Transverse colon (tissue), 4 donors: ENCODE data around the gene CDK7. TPM values are rescaled to one million over a fixed set of nuclear protein-coding genes. Genes with fewer than 3 reads are reported as not detected.

ENCODE experiments used
- DNase-seq: peaks from one replicate; pipeline ENCODE4 v3.0.0-alpha.2; 2019
- H3K27ac ChIP-seq, 4 donors: fragments of 200-600 bp; sonication (generic); 2 replicates each; pipeline ENCODE4 v1.5.1; 2016 to 2018; ENCODE audit warnings: inconsistent platforms in 4 of 4
- H3K27me3 ChIP-seq: fragments of 200-600 bp; sonication (generic); 2 replicates; pipeline ENCODE4 v1.5.1; 2017; ENCODE audit warnings: inconsistent platforms
- H3K36me3 ChIP-seq, 4 donors: fragments of 200-600 bp; sonication (generic); 2 replicates each; pipeline ENCODE4 v1.5.1; 2017 to 2019; ENCODE audit warnings: inconsistent platforms in 4 of 4
- H3K4me1 ChIP-seq, 4 donors: fragments of 200-600 bp; sonication (generic); 2 replicates each; pipeline ENCODE4 v1.5.1; 2017 to 2020; ENCODE audit warnings: inconsistent platforms in 4 of 4
- H3K4me3 ChIP-seq, 4 donors: fragments of 200-600 bp; sonication (generic); 1 replicate in 1 of 4; 2 replicates in 3 of 4; pipeline versions ENCODE4 v1.5.1 to v1.6.1; 2017 to 2019; ENCODE audit warnings: inconsistent platforms in 4 of 4
- H3K9me3 ChIP-seq, 2 donors: fragments of 200-600 bp; sonication (generic); 2 replicates each; pipeline ENCODE4 v1.5.1; 2017 to 2019; ENCODE audit warnings: inconsistent platforms in 2 of 2
- EP300 ChIP-seq: sonication (generic); formaldehyde crosslinking; IDR thresholded peaks from one replicate; pipeline ENCODE4 v1.6.1; 2017; ENCODE audit warnings: antibody characterized with exemption, low read depth
- POLR2A ChIP-seq: fragments of 450-650 bp; IDR thresholded peaks from one replicate; pipeline ENCODE4 v1.6.1; 2016; ENCODE audit warnings: antibody characterized with exemption, mild to moderate bottlenecking, moderate library complexity
- POLR2AphosphoS5 ChIP-seq, 3 donors: sonication (generic); formaldehyde crosslinking; IDR thresholded peaks; one replicate each; pipeline ENCODE4 v1.6.1; 2016; ENCODE audit warnings: antibody characterized with exemption in 3 of 3
- WGBS, 2 donors: methylation state at CpG; one replicate each; pipeline ENCODE4 v1.1.5; 2018; ENCODE audit warnings: low coverage in 1 of 2; 5-methylcytosine and 5-hydroxymethylcytosine counted together
- in situ Hi-C, 4 donors: fragments of 200-750 bp; cut with MboI; loops; one replicate each; pipeline versions ENCODE4 v1.15.0 to v1.15.1; 2017; ENCODE audit warnings: low sequenced_read_pairs in 3 of 4, low pct_ligation_motif_present in 1 of 4, low pct_unique_long_range_greater_than_20kb in 1 of 4
- intact Hi-C: fragments of 100-400 bp; cut with DNase I; formaldehyde crosslinking; loops from one replicate; pipeline ENCODE4 v1.15.1; 2023; ENCODE audit warnings: low total_unique reads
- total RNA-seq, 4 donors: library from RNA; depleted of rRNA; stranded (reverse); fragments of >200 nt; gene quantifications; one replicate each; pipeline ENCODE4 v1.1.0, GENCODE V29; 2016
- TF ChIP-seq, protein P1 (sequence below), 5 experiments: fragments of 200-600 bp in 3 of 5; fragments of 450-650 bp in 2 of 5; sonication (generic) in 3 of 5; IDR thresholded peaks; 1 replicate in 2 of 5; 2 replicates in 3 of 5; pipeline ENCODE4 v1.5.1; 2016 to 2017; ENCODE audit warnings: antibody characterized with exemption in 5 of 5, inconsistent platforms in 3 of 5, mild to moderate bottlenecking in 2 of 5, moderate library complexity in 1 of 5

CDK7 gene
- total RNA-seq, 4 donors from 2014 or later, result 10.8 to 61.7 (median 21.4) TPM

DNA sequence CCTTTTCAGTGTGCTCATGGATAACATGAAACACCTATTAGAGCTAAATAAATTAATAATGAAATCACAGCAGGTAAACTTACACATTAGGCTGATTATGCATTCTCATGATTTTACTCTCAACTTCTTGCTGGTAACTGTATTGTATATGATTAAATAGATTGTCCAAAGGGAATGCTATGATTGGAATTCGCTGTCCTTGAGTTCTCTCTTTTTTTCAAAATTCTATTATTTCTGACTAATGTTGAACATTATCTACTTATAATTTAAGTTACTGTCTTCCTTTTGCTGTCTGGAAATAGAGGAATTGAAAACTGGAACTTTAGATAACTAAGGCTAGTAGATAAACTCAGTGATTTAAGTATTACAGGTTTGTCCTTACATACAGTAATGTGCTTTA lies 32.2 kb upstream of the CDK7 start:
- H3K9me3 ChIP-seq, result no peaks in the 10 kb centered on the region
- DNase-seq, result no peak
- H3K27ac ChIP-seq, result no peak overlapping the region
- TF ChIP-seq POLR2AphosphoS5 (IDR thresholded peaks at IDR 0.05), result no peak
- TF ChIP-seq, protein P1, sequence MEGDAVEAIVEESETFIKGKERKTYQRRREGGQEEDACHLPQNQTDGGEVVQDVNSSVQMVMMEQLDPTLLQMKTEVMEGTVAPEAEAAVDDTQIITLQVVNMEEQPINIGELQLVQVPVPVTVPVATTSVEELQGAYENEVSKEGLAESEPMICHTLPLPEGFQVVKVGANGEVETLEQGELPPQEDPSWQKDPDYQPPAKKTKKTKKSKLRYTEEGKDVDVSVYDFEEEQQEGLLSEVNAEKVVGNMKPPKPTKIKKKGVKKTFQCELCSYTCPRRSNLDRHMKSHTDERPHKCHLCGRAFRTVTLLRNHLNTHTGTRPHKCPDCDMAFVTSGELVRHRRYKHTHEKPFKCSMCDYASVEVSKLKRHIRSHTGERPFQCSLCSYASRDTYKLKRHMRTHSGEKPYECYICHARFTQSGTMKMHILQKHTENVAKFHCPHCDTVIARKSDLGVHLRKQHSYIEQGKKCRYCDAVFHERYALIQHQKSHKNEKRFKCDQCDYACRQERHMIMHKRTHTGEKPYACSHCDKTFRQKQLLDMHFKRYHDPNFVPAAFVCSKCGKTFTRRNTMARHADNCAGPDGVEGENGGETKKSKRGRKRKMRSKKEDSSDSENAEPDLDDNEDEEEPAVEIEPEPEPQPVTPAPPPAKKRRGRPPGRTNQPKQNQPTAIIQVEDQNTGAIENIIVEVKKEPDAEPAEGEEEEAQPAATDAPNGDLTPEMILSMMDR (IDR thresholded peaks at IDR 0.05), result no peak
- TF ChIP-seq EP300, result no peak
- TF ChIP-seq POLR2A, result no peak
- no peaks in the 10 kb centered on the region for H3K4me1 ChIP-seq
- H3K27me3 ChIP-seq, result no peaks in the 10 kb centered on the region
- no peak overlapping the region for H3K4me3 ChIP-seq
- no peaks in the 10 kb centered on the region for H3K36me3 ChIP-seq
- 91 to 94% methylated on average over 1 of the region's 1 CpG for WGBS, 2 donors
- intact Hi-C loops (no loop called here), in situ Hi-C loops (no loop called here)

DNA sequence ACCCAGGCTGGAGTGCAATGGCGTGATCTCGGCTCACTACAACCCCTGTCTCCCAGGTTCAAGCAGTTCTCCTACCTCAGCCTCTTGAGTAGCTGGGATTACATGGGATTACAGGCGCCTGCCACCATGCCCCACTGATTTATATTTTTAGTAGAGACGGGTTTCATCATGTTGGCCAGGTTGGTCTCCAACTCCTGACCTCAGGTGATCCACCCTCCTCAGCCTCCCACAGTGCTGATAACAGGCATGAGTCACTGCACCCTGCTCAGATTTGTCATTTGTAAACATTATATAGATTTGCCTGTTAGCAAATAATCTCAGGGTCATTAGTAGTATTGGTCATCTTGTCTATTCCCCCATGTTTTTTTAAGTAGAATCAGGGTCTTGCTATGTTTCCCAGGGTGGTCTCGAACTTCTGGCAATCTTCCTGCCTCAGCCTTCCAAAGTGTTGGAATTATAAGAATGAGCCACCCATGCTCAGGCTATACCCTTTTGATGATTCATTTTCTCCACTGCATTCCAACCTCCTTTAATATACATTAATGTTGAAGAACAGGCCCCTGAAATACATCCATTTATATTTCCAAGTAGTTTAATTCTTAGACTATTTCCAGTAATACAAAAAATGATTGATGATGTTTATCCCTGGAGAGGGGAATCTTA lies 28.0 kb upstream of the CDK7 start:
- Histone ChIP-seq H3K36me3 (no peaks in the 10 kb centered on the region), H3K27ac (no peak overlapping the region), H3K27me3 (no peaks in the 10 kb centered on the region), H3K4me1 (no peaks in the 10 kb centered on the region), H3K9me3 (no peaks in the 10 kb centered on the region), H3K4me3 (no peak overlapping the region)
- TF ChIP-seq, protein P1 (IDR thresholded peaks at IDR 0.05), result no peak
- TF ChIP-seq POLR2AphosphoS5 (IDR thresholded peaks at IDR 0.05), result no peak
- no peak for TF ChIP-seq POLR2A
- no peak for TF ChIP-seq EP300
- intact Hi-C loops, result no loop called here
- 86 to 92% methylated on average over 1 to 5 of the region's 5 CpGs for WGBS, 2 donors
- DNase-seq, result no peak
- in situ Hi-C loops, result no loop called here

DNA sequence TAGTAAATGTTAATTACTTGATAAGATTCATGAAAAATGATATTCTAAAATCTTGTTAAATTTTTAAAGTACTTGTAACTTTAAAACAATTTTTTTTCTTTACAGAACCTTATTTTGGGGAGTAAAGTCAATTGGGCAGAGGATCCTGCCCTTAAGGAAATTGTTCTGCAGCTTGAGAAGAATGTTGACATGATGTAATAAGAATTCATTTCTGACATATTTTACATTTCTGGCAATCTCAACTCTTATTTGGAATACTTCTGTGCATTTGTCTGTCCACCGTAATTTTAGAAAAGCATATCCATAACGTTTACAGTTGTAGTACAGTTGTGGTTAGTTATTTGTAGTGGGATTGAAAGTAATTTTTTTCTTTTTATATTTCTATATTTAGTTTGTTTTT lies 25.1 kb upstream of the CDK7 start:
- TF ChIP-seq POLR2AphosphoS5 (IDR thresholded peaks at IDR 0.05) (no peak), POLR2A (no peak), EP300 (no peak)
- TF ChIP-seq, protein P1 (IDR thresholded peaks at IDR 0.05), result no peak
- in situ Hi-C loops, result no loop called here

DNA sequence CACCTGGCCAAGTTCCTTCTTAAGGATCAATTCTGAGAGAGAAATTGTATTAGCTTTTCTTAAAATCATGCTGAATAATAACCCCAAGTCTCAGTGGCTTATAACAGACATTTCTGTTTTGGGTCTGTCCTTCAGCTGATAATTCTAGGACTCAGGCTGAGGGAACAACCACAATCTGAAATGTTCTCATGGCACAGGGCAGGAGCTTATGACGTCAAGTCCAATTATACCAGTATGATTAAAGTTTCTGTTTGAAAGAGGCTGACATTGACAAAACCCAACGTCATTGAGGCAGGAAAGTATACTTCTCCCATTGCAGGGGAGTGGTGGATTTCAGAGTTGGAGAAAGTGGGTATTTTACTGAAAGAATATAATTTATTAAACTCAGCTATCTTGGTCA lies 23.5 kb upstream of the CDK7 start:
- in situ Hi-C loops (no loop called here), intact Hi-C loops (no loop called here)
- TF ChIP-seq POLR2AphosphoS5 (IDR thresholded peaks at IDR 0.05), result no peak
- TF ChIP-seq POLR2A, result no peak
- TF ChIP-seq EP300, result no peak
- no peaks in the 10 kb centered on the region for H3K9me3 ChIP-seq
- H3K27ac ChIP-seq, result no peak overlapping the region
- H3K4me3 ChIP-seq, result no peak overlapping the region
- DNase-seq, result no peak
- no peaks in the 10 kb centered on the region for H3K36me3 ChIP-seq
- WGBS, 2 donors, result 83 to 88% methylated on average over 2 of the region's 2 CpGs
- H3K27me3 ChIP-seq, result no peaks in the 10 kb centered on the region
- no peaks in the 10 kb centered on the region for H3K4me1 ChIP-seq

More for the DNA sequence above, 25.1 kb upstream of the CDK7 start:
- no peak overlapping the region for H3K4me3 ChIP-seq
- DNase-seq, result no peak
- WGBS, 2 donors, result 82 to 94% methylated on average over 2 of the region's 2 CpGs
- intact Hi-C loops, result no loop called here
- no peak overlapping the region for H3K27ac ChIP-seq
- H3K36me3 ChIP-seq, result no peaks in the 10 kb centered on the region
- no peaks in the 10 kb centered on the region for H3K4me1 ChIP-seq
- H3K9me3 ChIP-seq, result no peaks in the 10 kb centered on the region
- H3K27me3 ChIP-seq, result no peaks in the 10 kb centered on the region

DNA sequence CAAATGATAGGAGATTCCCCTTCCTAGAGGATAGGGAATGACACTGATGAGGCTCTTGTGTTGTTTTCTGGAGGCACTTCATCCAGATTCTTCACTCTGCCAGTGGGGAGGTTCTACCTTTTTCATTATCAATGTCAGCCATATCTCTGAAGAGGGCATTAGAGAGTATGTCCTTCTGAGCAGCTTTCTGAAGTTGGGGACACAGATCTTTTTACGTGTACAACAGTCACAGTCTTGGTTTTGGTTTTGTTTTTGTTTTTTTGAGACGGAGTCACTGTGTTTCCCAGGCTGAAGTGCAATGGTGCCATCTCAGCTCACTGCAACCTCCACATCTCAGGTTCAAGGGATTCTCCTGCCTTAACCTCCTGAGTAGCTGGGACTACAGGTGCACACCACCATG lies 22.7 kb upstream of the CDK7 start:
- Histone ChIP-seq H3K4me1 (peaks cover 0 to 2% (median 0%) of the 10 kb centered on the region in 4 donors), H3K27ac (no peak overlapping the region), H3K27me3 (no peaks in the 10 kb centered on the region), H3K36me3 (no peaks in the 10 kb centered on the region), H3K4me3 (no peak overlapping the region), H3K9me3 (no peaks in the 10 kb centered on the region)
- WGBS, 2 donors, result 76 to 79% methylated on average over 2 of the region's 2 CpGs
- intact Hi-C loops (no loop called here), in situ Hi-C loops (no loop called here)
- DNase-seq, result no peak
- TF ChIP-seq EP300, result no peak
- TF ChIP-seq, protein P1 (IDR thresholded peaks at IDR 0.05), result no peak
